Heart left ventricle (tissue), 13 donors: ENCODE measurements around the gene DCHS2.

Experiments used
- CTCF ChIP-seq, 12 donors: fragments of 200-600 bp; sonication (generic) in 4 of 12; IDR thresholded peaks; one replicate each; pipeline versions ENCODE4 v1.5.0 to v1.8.0; 2018 to 2022; ENCODE audit warnings: antibody characterized with exemption in 12 of 12, mild to moderate bottlenecking in 5 of 12
- POLR2A ChIP-seq, 2 donors: fragments of 450-650 bp; IDR thresholded peaks; one replicate each; pipeline ENCODE4 v1.6.1; 2017; ENCODE audit warnings: antibody characterized with exemption in 2 of 2, mild to moderate bottlenecking in 2 of 2, moderate library complexity in 2 of 2
- donor health status: ischemic (EF 13 %, LVEDD 7.1; RV severe dilation, severe dysfunction).
- donor health status: DM: no; HTN: yes; CAD: no.
- donor health status: DM: no; HTN: no; CAD: no.
- donor health status: ischemic (EF 25% LVEDD 6.9; RV normal size, moderate dysfunction).
- donor health status: ischemic (EF 25% LVEDD 5.7; RV mildly dilated, moderate dysfunction).
- donor health status: ischemic (EF 35%, LVEDD 5.7; RV mildly dilated, moderate dysfunction).
- donor health status: nonischemic (EF 11% LVEDD 7.7; RV severe dilation, severe dysfunction).
- donor health status: DM: yes; HTN: yes; CAD: no.
- donor health status: PGD.
- donor health status: ischemic (EF 29% LVEDD 5.4; RV normal size, mild dysfunction).
- donor health status: nonischemic (EF 23%, LVEDD 6.1; RV moderate dilation, normal function).

GRCh38 chr4:154502111-154502510 lies 10.5 kb upstream of the DCHS2 start:
- TF ChIP-seq CTCF (IDR thresholded peaks at IDR 0.05) (no peak), POLR2A (IDR thresholded peaks at IDR 0.05) (no peak)
